IMR-90 (cell line): ENCODE data around the gene MAPK8IP1. TPM values are rescaled to one million over a fixed set of nuclear protein-coding genes. Genes with fewer than 3 reads are reported as not detected.

Source experiments
- ATAC-seq: fragments of 200-7000 bp; cut with Tn5 transposase; 2 replicates; pipeline ENCODE4 v1.9.1; 2020; ENCODE audit warnings: low read depth, mild to moderate bottlenecking, moderate library complexity
- BruUV-seq: library from RNA; stranded (reverse); fragments of 400-500 nt; replicated peaks from 2 replicates; lab custom pipeline; 2021; lab: Mats Ljungman, UMichigan
- CTCF ChIA-PET: fragments of 300-600 bp; formaldehyde crosslinking; extraction: SDS; loops from one replicate; lab custom pipeline; 2021; ENCODE audit warnings: antibody characterized with exemption; lab: Yijun Ruan, JAX
- POLR2A ChIA-PET: fragments of 300-600 bp; sonication (Branson Sonifier 250); formaldehyde crosslinking; loops from one replicate; lab custom pipeline; 2022; ENCODE audit warnings: antibody characterized with exemption; ENCODE audit not compliant: unreplicated experiment; lab: Charles Lee
- DNase-seq: peaks from one replicate; pipeline ENCODE4 v3.0.0; 2013
- H2AFZ ChIP-seq: replicated peaks from 2 replicates; pipeline ENCODE3; 2013; ENCODE audit warnings: low read length, mild to moderate bottlenecking; ENCODE audit not compliant: poor library complexity
- H2AK5ac ChIP-seq: 2 replicates; pipeline ENCODE4 v1.6.1; 2013; ENCODE audit warnings: low read depth, low read length, inconsistent platforms
- H2AK9ac ChIP-seq: replicated peaks from 2 replicates; pipeline ENCODE3; 2013; ENCODE audit warnings: mild to moderate bottlenecking, low read depth, low read length, moderate library complexity; ENCODE audit not compliant: poor library complexity
- H2BK120ac ChIP-seq: 2 replicates; pipeline ENCODE4 v1.6.1; 2013; ENCODE audit warnings: low read depth, low read length, inconsistent platforms
- H2BK15ac ChIP-seq: 3 replicates; pipeline ENCODE4 v1.6.1; 2013; ENCODE audit warnings: low read depth, low read length, inconsistent platforms
- H2BK20ac ChIP-seq: 2 replicates; pipeline ENCODE4 v1.6.1; 2013; ENCODE audit warnings: low read depth, mild to moderate bottlenecking, inconsistent platforms, low read length, moderate library complexity
- H2BK5ac ChIP-seq: 2 replicates; pipeline ENCODE4 v1.6.1; 2013; ENCODE audit warnings: mild to moderate bottlenecking, low read depth, low read length, inconsistent platforms; ENCODE audit not compliant: poor library complexity, severe bottlenecking
- H3K14ac ChIP-seq: replicated peaks from 2 replicates; pipeline ENCODE4 v1.6.1; 2013; ENCODE audit warnings: low read depth, low read length, inconsistent platforms
- H3K18ac ChIP-seq: 2 replicates; pipeline ENCODE4 v1.6.1; 2013; ENCODE audit warnings: low read depth, low read length, control low read depth
- H3K23ac ChIP-seq: 2 replicates; pipeline ENCODE4 v1.6.1; 2013; ENCODE audit warnings: low read depth, low read length, inconsistent platforms
- H3K27ac ChIP-seq: 2 replicates; pipeline ENCODE4 v1.5.1; 2013; ENCODE audit warnings: mild to moderate bottlenecking, control low read depth, low read length; ENCODE audit not compliant: insufficient read depth
- H3K27me3 ChIP-seq: 2 replicates; pipeline ENCODE4 v1.6.1; 2013; ENCODE audit warnings: low read length; ENCODE audit not compliant: control insufficient read depth, insufficient read depth
- H3K36me3 ChIP-seq: 2 replicates; pipeline ENCODE4 v1.6.1; 2013; ENCODE audit warnings: low read length, mixed read lengths; ENCODE audit not compliant: control insufficient read depth, insufficient read depth
- H3K4ac ChIP-seq: 2 replicates; pipeline ENCODE4 v1.6.1; 2013; ENCODE audit warnings: low read depth, low read length, inconsistent platforms
- H3K4me1 ChIP-seq: 2 replicates; pipeline ENCODE4 v1.6.1; 2013; ENCODE audit warnings: low read length, mixed read lengths; ENCODE audit not compliant: control insufficient read depth, insufficient read depth
- H3K4me2 ChIP-seq: 2 replicates; pipeline ENCODE4 v1.6.1; 2013; ENCODE audit warnings: low read depth, mild to moderate bottlenecking, control low read depth, low read length, moderate library complexity
- H3K4me3 ChIP-seq: 2 replicates; pipeline ENCODE4 v1.5.1; 2013; ENCODE audit warnings: low read depth, mild to moderate bottlenecking, control low read depth, low read length, moderate library complexity; ENCODE audit not compliant: insufficient read depth
- H3K56ac ChIP-seq: 2 replicates; pipeline ENCODE4 v1.6.1; 2013; ENCODE audit warnings: low read length, inconsistent platforms; ENCODE audit not compliant: insufficient read depth; ENCODE audit errors: extremely low read depth
- H3K79me1 ChIP-seq, 2 experiments: 2 replicates each; pipeline ENCODE4 v1.6.1; 2013; ENCODE audit warnings: low read length in 2 of 2, inconsistent platforms in 1 of 2, low read depth in 1 of 2
- H3K9ac ChIP-seq: 2 replicates; pipeline ENCODE4 v1.6.1; 2013; ENCODE audit warnings: low read depth, low read length, control low read depth
- H3K9me1 ChIP-seq: 2 replicates; pipeline ENCODE4 v1.6.1; 2013; ENCODE audit warnings: low read length, inconsistent platforms; ENCODE audit not compliant: insufficient read depth
- H3K9me3 ChIP-seq: 2 replicates; pipeline ENCODE4 v1.6.1; 2013; ENCODE audit warnings: low read length; ENCODE audit not compliant: control insufficient read depth, insufficient read depth
- H4K20me1 ChIP-seq: 2 replicates; pipeline ENCODE4 v1.6.1; 2013; ENCODE audit warnings: low read length, inconsistent platforms; ENCODE audit not compliant: insufficient read depth
- H4K5ac ChIP-seq: 2 replicates; pipeline ENCODE4 v1.6.1; 2013; ENCODE audit warnings: mild to moderate bottlenecking, low read depth, low read length, control low read depth
- H4K8ac ChIP-seq, 2 experiments: 2 replicates each; pipeline ENCODE4 v1.6.1; 2013; ENCODE audit warnings: low read depth in 2 of 2, low read length in 2 of 2, control low read depth in 1 of 2, inconsistent platforms in 1 of 2
- H4K91ac ChIP-seq: 2 replicates; pipeline ENCODE4 v1.6.1; 2013; ENCODE audit warnings: low read depth, low read length, inconsistent platforms; ENCODE audit not compliant: insufficient read depth
- CHD1 ChIP-seq: IDR thresholded peaks from 2 replicates; pipeline ENCODE4 v1.6.1; 2012; ENCODE audit warnings: low read depth, low read length, improper control_type of control experiment
- FOS ChIP-seq: fragments of 150-350 bp; IDR thresholded peaks from 2 replicates; pipeline ENCODE4 v1.6.1; 2016; ENCODE audit warnings: low read depth, low read length
- MAZ ChIP-seq: IDR thresholded peaks from 2 replicates; pipeline ENCODE4 v1.6.1; 2012; ENCODE audit warnings: low read depth, mild to moderate bottlenecking, low read length, improper control_type of control experiment, moderate library complexity, borderline replicate concordance
- MXI1 ChIP-seq: IDR thresholded peaks from 2 replicates; pipeline ENCODE4 v1.6.1; 2012; ENCODE audit warnings: low read depth, mild to moderate bottlenecking, low read length, moderate library complexity, borderline replicate concordance
- NFE2L2 ChIP-seq: fragments of 150-350 bp; IDR thresholded peaks from 2 replicates; pipeline ENCODE4 v1.6.1; 2016; ENCODE audit warnings: low read depth, mild to moderate bottlenecking, low read length
- RFX5 ChIP-seq: IDR thresholded peaks from 2 replicates; pipeline ENCODE4 v1.8.0; 2012; ENCODE audit warnings: low read depth, mild to moderate bottlenecking, low read length, moderate library complexity
- SMC3 ChIP-seq: fragments of 150-350 bp; IDR thresholded peaks from 2 replicates; pipeline ENCODE4 v1.6.1; 2016; ENCODE audit warnings: low read depth, mild to moderate bottlenecking, antibody characterized with exemption, low read length, moderate library complexity
- WGBS, 2 experiments: methylation state at CpG; one replicate each; pipeline versions ENCODE4 v1.1.5 to v1.1.7; 2013; ENCODE audit warnings: missing lambda C conversion rate in 2 of 2; ENCODE audit not compliant: insufficient read length in 1 of 2; ENCODE audit errors: extremely low coverage in 2 of 2; 5-methylcytosine and 5-hydroxymethylcytosine counted together
- dilution Hi-C: fragments of 300-500 bp; cut with HindIII; formaldehyde crosslinking; loops from one replicate; pipeline ENCODE4 v1.14.3; 2018; ENCODE audit warnings: low sequenced_read_pairs; ENCODE audit not compliant: unreplicated experiment
- in situ Hi-C: fragments of 300-500 bp; cut with MboI; formaldehyde crosslinking; loops from 3 replicates; pipeline ENCODE4 v1.14.3; 2019; ENCODE audit warnings: low sequenced_read_pairs, inconsistent platforms, mixed read lengths
- intact Hi-C: fragments of 100-400 bp; cut with micrococcal nuclease; formaldehyde crosslinking; loops from 2 replicates; pipeline ENCODE4 v1.10.0; 2022
- polyA plus RNA-seq, 3 experiments: library from polyadenylated mRNA; depleted of rRNA; stranded (reverse); fragments of >200 nt; gene quantifications; 2 replicates each; pipeline ENCODE4 v1.2.3, GENCODE V29; 2012; ENCODE audit warnings: low replicate concordance in 1 of 3
- total RNA-seq: library from RNA; depleted of rRNA; stranded (reverse); fragments of >200 nt; gene quantifications from 2 replicates; pipeline ENCODE4 v1.2.3, GENCODE V29; 2012
- TF ChIP-seq, protein P1 (sequence below): fragments of 150-350 bp; IDR thresholded peaks from 2 replicates; pipeline ENCODE4 v1.6.1; 2017; ENCODE audit warnings: mild to moderate bottlenecking, antibody characterized with exemption, low read length, low read depth
- TF ChIP-seq, protein P2 (sequence below): conservative IDR thresholded peaks from 2 replicates; pipeline ENCODE4 v1.5.1; 2012; ENCODE audit warnings: mild to moderate bottlenecking, low read depth, low read length, improper control_type of control experiment

The MAPK8IP1 gene
- total and polyA plus RNA-seq, 2 of the 4 experiments (the other 2 are of a cell fraction) = 6.5 to 9.6 TPM

DNA sequence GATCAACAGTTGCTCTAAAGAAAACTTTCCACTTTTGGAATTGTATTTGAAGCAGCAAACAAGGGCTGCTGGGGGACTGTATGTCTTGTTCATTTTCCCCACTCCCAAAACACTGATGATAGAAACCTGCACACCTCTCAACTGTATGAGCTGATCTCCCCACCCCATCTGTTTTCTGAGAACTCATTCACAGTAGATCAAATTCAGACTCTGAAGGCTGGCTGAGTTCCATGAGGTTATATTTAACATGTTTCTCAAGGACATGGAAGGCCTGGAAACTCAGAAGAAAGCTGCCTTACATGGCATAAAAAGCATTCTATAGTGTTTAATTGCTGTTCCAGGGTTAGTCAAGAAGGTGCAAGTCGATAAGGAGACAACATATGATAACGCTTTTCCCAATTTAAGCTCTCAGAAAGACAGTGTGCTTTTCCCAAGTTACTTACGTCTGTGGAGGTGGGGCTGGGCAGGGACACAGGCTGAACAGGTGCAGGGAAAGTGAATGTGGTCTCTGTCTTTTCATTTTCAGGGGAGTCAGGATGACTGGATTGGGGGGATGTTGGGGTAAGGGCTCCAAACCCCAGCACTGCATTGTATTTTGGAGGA lies 60.0 kb downstream of the MAPK8IP1 start:
- TF ChIP-seq RFX5 = no peak
- TF ChIP-seq, protein P1, sequence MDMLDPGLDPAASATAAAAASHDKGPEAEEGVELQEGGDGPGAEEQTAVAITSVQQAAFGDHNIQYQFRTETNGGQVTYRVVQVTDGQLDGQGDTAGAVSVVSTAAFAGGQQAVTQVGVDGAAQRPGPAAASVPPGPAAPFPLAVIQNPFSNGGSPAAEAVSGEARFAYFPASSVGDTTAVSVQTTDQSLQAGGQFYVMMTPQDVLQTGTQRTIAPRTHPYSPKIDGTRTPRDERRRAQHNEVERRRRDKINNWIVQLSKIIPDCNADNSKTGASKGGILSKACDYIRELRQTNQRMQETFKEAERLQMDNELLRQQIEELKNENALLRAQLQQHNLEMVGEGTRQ = no peak
- TF ChIP-seq, protein P2, sequence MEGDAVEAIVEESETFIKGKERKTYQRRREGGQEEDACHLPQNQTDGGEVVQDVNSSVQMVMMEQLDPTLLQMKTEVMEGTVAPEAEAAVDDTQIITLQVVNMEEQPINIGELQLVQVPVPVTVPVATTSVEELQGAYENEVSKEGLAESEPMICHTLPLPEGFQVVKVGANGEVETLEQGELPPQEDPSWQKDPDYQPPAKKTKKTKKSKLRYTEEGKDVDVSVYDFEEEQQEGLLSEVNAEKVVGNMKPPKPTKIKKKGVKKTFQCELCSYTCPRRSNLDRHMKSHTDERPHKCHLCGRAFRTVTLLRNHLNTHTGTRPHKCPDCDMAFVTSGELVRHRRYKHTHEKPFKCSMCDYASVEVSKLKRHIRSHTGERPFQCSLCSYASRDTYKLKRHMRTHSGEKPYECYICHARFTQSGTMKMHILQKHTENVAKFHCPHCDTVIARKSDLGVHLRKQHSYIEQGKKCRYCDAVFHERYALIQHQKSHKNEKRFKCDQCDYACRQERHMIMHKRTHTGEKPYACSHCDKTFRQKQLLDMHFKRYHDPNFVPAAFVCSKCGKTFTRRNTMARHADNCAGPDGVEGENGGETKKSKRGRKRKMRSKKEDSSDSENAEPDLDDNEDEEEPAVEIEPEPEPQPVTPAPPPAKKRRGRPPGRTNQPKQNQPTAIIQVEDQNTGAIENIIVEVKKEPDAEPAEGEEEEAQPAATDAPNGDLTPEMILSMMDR = no peak
- no peak for TF ChIP-seq FOS
- no peak for TF ChIP-seq SMC3
- TF ChIP-seq MXI1 = no peak
- no peak for TF ChIP-seq MAZ
- TF ChIP-seq CHD1 = no peak
- no peak for TF ChIP-seq NFE2L2
- POLR2A ChIA-PET = no interaction called here
- Histone ChIP-seq H3K4me3 (no peak overlapping the region), H4K5ac (no peak overlapping the region), H4K91ac (no peak overlapping the region), H2AK5ac (no peak overlapping the region), H3K4me1 (no peaks in the 10 kb centered on the region), H3K9me1 (0 out of 2 replicates have a peak, but pooled peaks cover 2% of the 10 kb centered on the region), H4K20me1 (no peaks in the 10 kb centered on the region), H3K36me3 (peaks cover 50% of the 10 kb centered on the region), H3K4me2 (no peak overlapping the region), H2AFZ (no peak overlapping the region), H3K9me3 (no peaks in the 10 kb centered on the region), H3K79me1 (no peaks in the 10 kb centered on the region), H3K56ac (no peak overlapping the region), H3K4ac (no peak overlapping the region), H3K23ac (no peak overlapping the region), H3K14ac (no peak overlapping the region), H3K18ac (no peak overlapping the region), H3K27ac (no peak overlapping the region), H3K9ac (no peak overlapping the region), H2BK15ac (no peak overlapping the region), H2BK120ac (no peak overlapping the region), H4K8ac (no peak overlapping the region), H3K27me3 (no peaks in the 10 kb centered on the region), H2BK5ac (no peak overlapping the region), H2BK20ac (no peak overlapping the region), H2AK9ac (no peak overlapping the region)
- CTCF ChIA-PET = no interaction called here
- in situ Hi-C loops = no loop called here
- no peak for ATAC-seq
- 100% methylated on average over 2 of the region's 3 CpGs; no CpG with 5 or more reads in 1 of the 2 experiments for WGBS, 2 experiments
- intact Hi-C loops = no loop called here
- DNase-seq = no peak
- dilution Hi-C loops = no loop called here
- no TSS peak for BruUV-seq
